ENCODE results near the gene NFIC.

DNA sequence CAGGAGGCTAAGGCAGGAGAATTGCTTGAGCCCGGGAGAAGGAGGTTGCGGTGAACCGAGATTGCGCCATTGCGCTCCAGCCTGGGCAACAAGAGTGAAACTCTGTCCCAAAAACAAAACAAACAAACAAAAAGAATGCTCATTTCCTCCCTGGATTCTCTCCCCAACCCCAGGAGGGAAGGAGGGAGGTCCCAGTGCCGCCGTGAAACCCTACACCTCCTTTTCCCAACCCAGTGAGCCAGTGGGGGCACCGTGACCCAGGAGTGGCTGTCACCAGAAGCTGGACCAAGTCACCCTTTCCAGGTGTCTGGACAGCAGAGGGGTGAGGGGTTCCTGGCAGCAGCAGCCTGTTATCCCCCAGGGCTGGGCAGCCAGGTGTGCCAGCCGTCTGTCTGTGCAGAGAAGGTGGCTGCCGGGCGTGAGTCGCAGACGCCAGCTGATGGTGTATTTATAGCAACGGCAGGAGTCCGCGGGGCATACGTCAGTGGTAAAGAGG, 23.5 kb downstream of the NFIC start:
- no peak for TF ChIP-seq EGR1 (IDR thresholded peaks at IDR 0.05)
- peak; percentile 34 for TF ChIP-seq TEAD4 (IDR thresholded peaks at IDR 0.05)
- TF ChIP-seq RAD21 (IDR thresholded peaks at IDR 0.05; ENCODE audit: low read depth): no peak
- TF ChIP-seq, protein P1, sequence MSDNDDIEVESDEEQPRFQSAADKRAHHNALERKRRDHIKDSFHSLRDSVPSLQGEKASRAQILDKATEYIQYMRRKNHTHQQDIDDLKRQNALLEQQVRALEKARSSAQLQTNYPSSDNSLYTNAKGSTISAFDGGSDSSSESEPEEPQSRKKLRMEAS (IDR thresholded peaks at IDR 0.05): peak; percentile 46
- peak; percentile 85 for TF ChIP-seq CEBPB (IDR thresholded peaks at IDR 0.05)
- peak; percentile 86 for TF ChIP-seq ZBTB7A (IDR thresholded peaks at IDR 0.05; ENCODE audit: low read depth)
- TF ChIP-seq, protein P2, sequence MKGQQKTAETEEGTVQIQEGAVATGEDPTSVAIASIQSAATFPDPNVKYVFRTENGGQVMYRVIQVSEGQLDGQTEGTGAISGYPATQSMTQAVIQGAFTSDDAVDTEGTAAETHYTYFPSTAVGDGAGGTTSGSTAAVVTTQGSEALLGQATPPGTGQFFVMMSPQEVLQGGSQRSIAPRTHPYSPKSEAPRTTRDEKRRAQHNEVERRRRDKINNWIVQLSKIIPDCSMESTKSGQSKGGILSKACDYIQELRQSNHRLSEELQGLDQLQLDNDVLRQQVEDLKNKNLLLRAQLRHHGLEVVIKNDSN (IDR thresholded peaks at IDR 0.05): 0 out of 2 replicates have a peak, but pooled peaks have one; percentile 12

All from Ishikawa (cell line).